Measurements from ENCODE around the gene PSME2. TPM values are rescaled to one million over a fixed set of nuclear protein-coding genes. Genes with fewer than 3 reads are reported as not detected.

Gene PSME2
- polyA plus RNA-seq, 1 donor (not counting 4 experiments of a cell fraction or from before 2014, with no cell fraction given): 158 TPM

- no peak within 1 kb of the TSS for H3K4me3 ChIP-seq (ENCODE audit: control insufficient read depth in 2 of 3, extremely low read depth in 1 of 3, insufficient read depth in 2 of 3, low read depth in 1 of 3, low read length in 3 of 3)
- FAIRE-seq (no peak), DNase-seq (ENCODE audit: low read depth, low spot score) (no peak)
- H3K9me1 ChIP-seq (ENCODE audit: control insufficient read depth, extremely low read depth, insufficient read depth, low read length): no peaks in the 10 kb centered on the region
- no peaks in the 10 kb centered on the region for H3K79me2 ChIP-seq (ENCODE audit: control insufficient read depth, insufficient read depth, low read length)
- H3K4me1 ChIP-seq (ENCODE audit: control insufficient read depth, extremely low read depth, insufficient read depth, low read length): peaks cover 11% of the 10 kb centered on the region
- no peak within 1 kb of the TSS for H3K9ac ChIP-seq (ENCODE audit: control insufficient read depth, extremely low read depth, insufficient read depth, low read length)
- dilution Hi-C loops (cut with MboI; ENCODE audit: extremely low pct_ligation_motif_present, low sequenced_read_pairs): no loop called here
- H3K36me3 ChIP-seq (ENCODE audit: control insufficient read depth in 2 of 2, extremely low read depth in 1 of 2, insufficient read depth in 2 of 2, low read length in 2 of 2): no peaks in the 10 kb centered on the region
- no peak within 1 kb of the TSS for H3K27ac ChIP-seq (ENCODE audit: control insufficient read depth, insufficient read depth, low read length)
- no peak within 1 kb of the TSS for H2AFZ ChIP-seq (ENCODE audit: control insufficient read depth, low read length)
- H3K27me3 ChIP-seq (ENCODE audit: control insufficient read depth, extremely low read depth, insufficient read depth, low read length): no peaks in the 10 kb centered on the region
- no peaks in the 10 kb centered on the region for H3K9me3 ChIP-seq (ENCODE audit: control insufficient read depth, low read depth, low read length)
- TF ChIP-seq EZH2 (IDR thresholded peaks at IDR 0.05; ENCODE audit: low read length) (no peak), CTCF (optimal IDR thresholded peaks at IDR 0.05 in 1 of 3, IDR thresholded peaks at IDR 0.05 in 1 of 3, conservative IDR thresholded peaks at IDR 0.05 in 1 of 3; ENCODE audit: extremely low read depth in 1 of 3, insufficient read depth in 2 of 3, low read length in 3 of 3) (no peak)
- H3K4me2 ChIP-seq (ENCODE audit: control insufficient read depth, extremely low read depth, insufficient read depth, low read depth, low read length): no peak within 1 kb of the TSS
- no peaks in the 10 kb centered on the region for H4K20me1 ChIP-seq (ENCODE audit: control insufficient read depth, extremely low read depth, insufficient read depth, low read length)
Measured at GRCh38 chr14:24130380-24130716, 16.1 kb downstream of the PSME2 start, which contains the start of gene FITM1. Gene FITM1 (plus strand): TSS chr14:24130659. CDS start chr14:24131564, 905 bp downstream.

GRCh38 chr14:24129410-24129998, 16.9 kb downstream of the PSME2 start:
- Histone ChIP-seq H2AFZ (ENCODE audit: control insufficient read depth, low read length) (no peak overlapping the region), H3K9ac (ENCODE audit: control insufficient read depth, extremely low read depth, insufficient read depth, low read length) (no peak overlapping the region), H3K9me3 (ENCODE audit: control insufficient read depth, low read depth, low read length) (no peaks in the 10 kb centered on the region), H3K27me3 (ENCODE audit: control insufficient read depth, extremely low read depth, insufficient read depth, low read length) (no peaks in the 10 kb centered on the region), H3K4me1 (ENCODE audit: control insufficient read depth, extremely low read depth, insufficient read depth, low read length) (peaks cover 8% of the 10 kb centered on the region), H3K4me3 (ENCODE audit: control insufficient read depth in 2 of 3, extremely low read depth in 1 of 3, insufficient read depth in 2 of 3, low read depth in 1 of 3, low read length in 3 of 3) (no peak overlapping the region), H3K4me2 (ENCODE audit: control insufficient read depth, extremely low read depth, insufficient read depth, low read depth, low read length) (no peak overlapping the region), H3K27ac (ENCODE audit: control insufficient read depth, insufficient read depth, low read length) (no peak overlapping the region), H3K9me1 (ENCODE audit: control insufficient read depth, extremely low read depth, insufficient read depth, low read length) (no peaks in the 10 kb centered on the region), H4K20me1 (ENCODE audit: control insufficient read depth, extremely low read depth, insufficient read depth, low read length) (no peaks in the 10 kb centered on the region), H3K79me2 (ENCODE audit: control insufficient read depth, insufficient read depth, low read length) (no peaks in the 10 kb centered on the region), H3K36me3 (ENCODE audit: control insufficient read depth in 2 of 2, extremely low read depth in 1 of 2, insufficient read depth in 2 of 2, low read length in 2 of 2) (no peaks in the 10 kb centered on the region)
- dilution Hi-C loops (cut with MboI; ENCODE audit: extremely low pct_ligation_motif_present, low sequenced_read_pairs): no loop called here
- TF ChIP-seq CTCF (optimal IDR thresholded peaks at IDR 0.05 in 1 of 3, IDR thresholded peaks at IDR 0.05 in 1 of 3, conservative IDR thresholded peaks at IDR 0.05 in 1 of 3; ENCODE audit: extremely low read depth in 1 of 3, insufficient read depth in 2 of 3, low read length in 3 of 3): no peak
- TF ChIP-seq EZH2 (IDR thresholded peaks at IDR 0.05; ENCODE audit: low read length): no peak
- FAIRE-seq: no peak
- no peak for DNase-seq (ENCODE audit: low read depth, low spot score)
